ENCODE data around the gene DAAM1.
A peak's percentile ranks its signal among the peaks of the same experiment; 100 is the strongest.

The DAAM1 gene

DNA sequence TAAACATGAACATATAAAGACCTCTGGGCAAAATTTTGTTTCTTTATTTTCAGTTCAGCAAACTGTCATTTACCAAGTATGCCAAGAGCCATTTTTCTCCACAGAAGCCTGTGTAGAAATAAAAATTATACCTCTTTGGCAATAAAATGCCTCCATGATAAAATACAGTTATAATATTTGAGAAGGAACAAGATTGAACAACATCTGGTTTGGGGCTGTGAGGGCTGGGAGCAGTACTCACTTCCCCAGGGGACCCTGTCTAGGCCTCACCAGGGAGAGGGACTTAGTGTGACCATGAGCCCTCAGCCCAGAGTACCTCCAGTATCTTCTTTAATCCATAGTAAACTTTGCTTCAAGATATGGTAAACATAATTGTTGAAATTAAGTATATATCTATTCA lies 65.1 kb downstream of the DAAM1 start:
- Histone ChIP-seq H3K4me1 (ENCODE audit: control insufficient read depth, insufficient read depth, low read length) (peaks cover 32% of the 10 kb centered on the region), H3K4me3 (ENCODE audit: low read length) (no peak overlapping the region), H3K27ac (ENCODE audit: low read depth, low read length) (peak overlapping the region; percentile 82), H3K36me3 (ENCODE audit: control insufficient read depth, insufficient read depth, low read length) (no peaks in the 10 kb centered on the region), H3K9ac (ENCODE audit: low read length) (no peak overlapping the region), H3K27me3 (ENCODE audit: control insufficient read depth, insufficient read depth, low read length) (no peaks in the 10 kb centered on the region)

DNA sequence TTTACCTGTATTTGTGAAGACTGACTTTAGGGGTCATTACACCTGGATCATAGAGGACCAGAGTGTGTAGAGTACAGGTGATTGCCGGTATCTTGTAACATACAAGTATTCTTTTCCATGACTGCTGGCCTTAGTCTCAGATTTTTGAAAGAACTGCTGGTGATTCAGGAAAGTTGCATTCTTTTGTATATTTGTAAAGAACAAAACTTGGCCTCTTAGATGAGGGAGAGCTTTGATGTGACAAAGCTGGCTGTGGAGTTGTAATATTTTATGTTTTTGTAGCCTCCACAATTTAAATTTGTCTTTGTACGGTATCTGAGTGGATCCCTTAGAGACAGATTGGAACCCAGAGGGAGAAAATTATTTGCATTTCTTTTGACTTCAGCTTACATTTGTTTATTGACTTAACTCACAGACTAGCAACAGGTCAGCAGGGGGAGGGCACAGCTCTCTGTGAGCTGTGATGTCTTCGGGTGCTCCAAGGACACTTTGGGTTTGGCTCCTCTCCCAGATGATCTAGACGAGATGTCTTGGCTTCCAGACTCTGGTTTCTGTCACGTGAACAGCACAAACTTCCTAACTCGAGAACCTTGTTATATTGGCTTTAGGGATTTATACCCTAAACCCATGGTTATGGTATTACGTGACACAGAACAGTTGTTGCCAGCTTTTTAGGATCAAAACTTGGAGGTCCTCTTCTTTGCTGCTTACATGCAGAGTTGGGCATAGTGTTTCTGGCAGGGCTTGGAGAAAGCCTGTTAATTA lies 65.9 kb downstream of the DAAM1 start:
- H3K4me1 ChIP-seq (ENCODE audit: control insufficient read depth, insufficient read depth, low read length): peaks cover 32% of the 10 kb centered on the region
- peak overlapping the region; percentile 82 for H3K27ac ChIP-seq (ENCODE audit: low read depth, low read length)
- H3K9ac ChIP-seq (ENCODE audit: low read length): no peak overlapping the region
- H3K27me3 ChIP-seq (ENCODE audit: control insufficient read depth, insufficient read depth, low read length): no peaks in the 10 kb centered on the region
- H3K36me3 ChIP-seq (ENCODE audit: control insufficient read depth, insufficient read depth, low read length): no peaks in the 10 kb centered on the region
- peak overlapping the region; percentile 4 for H3K4me3 ChIP-seq (ENCODE audit: low read length)

DNA sequence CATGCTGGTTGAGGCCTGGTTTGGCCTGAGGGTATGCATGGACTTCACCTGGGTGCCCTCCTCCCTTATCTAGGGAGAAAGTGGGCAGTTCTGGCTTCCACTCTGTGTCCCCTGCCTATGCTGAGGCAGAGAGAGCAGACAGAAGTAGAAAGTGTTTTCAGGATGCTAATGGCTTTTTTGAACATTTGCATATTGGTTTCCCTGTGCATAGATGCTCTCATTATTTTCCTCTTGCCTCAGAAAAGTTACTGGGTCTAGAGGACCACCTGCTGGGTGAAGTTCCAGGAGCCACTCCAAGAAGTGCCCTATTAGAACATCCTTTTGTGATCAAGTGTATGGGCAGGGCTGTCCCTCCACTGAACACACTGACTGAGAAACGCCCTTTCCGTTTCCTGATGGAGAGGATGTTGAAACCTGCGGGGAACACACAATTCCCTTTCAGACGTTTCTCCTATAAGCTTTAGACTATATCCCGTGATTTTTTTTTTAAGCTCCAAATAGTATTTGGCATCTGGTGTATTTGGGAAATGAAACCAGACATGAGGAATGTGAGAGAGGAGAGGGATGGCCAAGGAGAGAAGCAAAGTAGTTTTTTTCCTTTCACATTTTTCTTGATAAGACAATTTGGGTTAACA lies 66.6 kb downstream of the DAAM1 start:
- H3K4me1 ChIP-seq (ENCODE audit: control insufficient read depth, insufficient read depth, low read length): peaks cover 32% of the 10 kb centered on the region
- H3K9ac ChIP-seq (ENCODE audit: low read length): no peak overlapping the region
- no peaks in the 10 kb centered on the region for H3K36me3 ChIP-seq (ENCODE audit: control insufficient read depth, insufficient read depth, low read length)
- H3K4me3 ChIP-seq (ENCODE audit: low read length): peak overlapping the region; percentile 4
- peak overlapping the region; percentile 82 for H3K27ac ChIP-seq (ENCODE audit: low read depth, low read length)
- H3K27me3 ChIP-seq (ENCODE audit: control insufficient read depth, insufficient read depth, low read length): no peaks in the 10 kb centered on the region

DNA sequence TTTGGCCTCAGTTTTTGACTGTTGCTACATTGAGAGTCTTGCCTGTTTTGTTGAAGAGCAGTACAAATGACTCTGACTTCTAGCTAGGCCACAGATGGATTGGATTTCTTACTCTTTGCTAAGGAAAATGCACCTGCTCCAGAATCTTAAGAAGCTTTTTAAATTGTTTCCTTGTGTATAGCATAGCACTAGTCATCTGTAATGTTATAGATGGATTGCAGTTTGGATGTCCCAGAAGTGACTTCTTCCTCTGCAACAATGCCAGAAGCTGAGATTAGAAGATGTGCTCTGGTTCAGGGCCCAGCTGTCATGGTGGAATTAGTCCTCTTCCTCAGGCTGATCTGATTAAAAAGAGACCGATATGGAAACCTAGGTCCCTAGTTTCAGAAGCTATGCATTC lies 67.9 kb downstream of the DAAM1 start:
- no peaks in the 10 kb centered on the region for H3K36me3 ChIP-seq (ENCODE audit: control insufficient read depth, insufficient read depth, low read length)
- H3K27ac ChIP-seq (ENCODE audit: low read depth, low read length): peak overlapping the region; percentile 9
- H3K4me1 ChIP-seq (ENCODE audit: control insufficient read depth, insufficient read depth, low read length): peaks cover 26% of the 10 kb centered on the region
- H3K9ac ChIP-seq (ENCODE audit: low read length): no peak overlapping the region
- H3K27me3 ChIP-seq (ENCODE audit: control insufficient read depth, insufficient read depth, low read length): no peaks in the 10 kb centered on the region
- H3K4me3 ChIP-seq (ENCODE audit: low read length): no peak overlapping the region

DNA sequence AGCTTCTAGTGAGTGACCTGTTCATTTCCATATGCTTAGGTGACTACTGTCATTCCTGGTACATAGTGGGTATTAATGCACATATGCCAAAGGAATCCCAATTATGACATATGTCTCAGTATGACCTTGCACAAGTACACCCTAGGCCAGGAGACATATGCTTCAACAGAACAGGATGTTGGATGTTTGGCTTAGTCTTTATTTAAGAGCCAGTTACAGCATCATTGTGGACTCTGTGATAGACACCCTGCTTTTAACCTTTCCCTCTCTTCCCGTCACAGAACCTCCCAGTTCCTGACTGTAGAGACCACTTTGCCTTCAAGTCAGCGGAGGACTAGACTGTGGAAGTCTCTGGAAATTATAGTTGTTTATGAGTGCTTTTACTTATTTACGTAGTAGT lies 72.9 kb downstream of the DAAM1 start:
- H3K4me1 ChIP-seq (ENCODE audit: control insufficient read depth, insufficient read depth, low read length): peaks cover 5% of the 10 kb centered on the region
- H3K9ac ChIP-seq (ENCODE audit: low read length): no peak overlapping the region
- H3K27me3 ChIP-seq (ENCODE audit: control insufficient read depth, insufficient read depth, low read length): no peaks in the 10 kb centered on the region
- H3K4me3 ChIP-seq (ENCODE audit: low read length): no peak overlapping the region
- H3K36me3 ChIP-seq (ENCODE audit: control insufficient read depth, insufficient read depth, low read length): no peaks in the 10 kb centered on the region
- H3K27ac ChIP-seq (ENCODE audit: low read depth, low read length): no peak overlapping the region

DNA sequence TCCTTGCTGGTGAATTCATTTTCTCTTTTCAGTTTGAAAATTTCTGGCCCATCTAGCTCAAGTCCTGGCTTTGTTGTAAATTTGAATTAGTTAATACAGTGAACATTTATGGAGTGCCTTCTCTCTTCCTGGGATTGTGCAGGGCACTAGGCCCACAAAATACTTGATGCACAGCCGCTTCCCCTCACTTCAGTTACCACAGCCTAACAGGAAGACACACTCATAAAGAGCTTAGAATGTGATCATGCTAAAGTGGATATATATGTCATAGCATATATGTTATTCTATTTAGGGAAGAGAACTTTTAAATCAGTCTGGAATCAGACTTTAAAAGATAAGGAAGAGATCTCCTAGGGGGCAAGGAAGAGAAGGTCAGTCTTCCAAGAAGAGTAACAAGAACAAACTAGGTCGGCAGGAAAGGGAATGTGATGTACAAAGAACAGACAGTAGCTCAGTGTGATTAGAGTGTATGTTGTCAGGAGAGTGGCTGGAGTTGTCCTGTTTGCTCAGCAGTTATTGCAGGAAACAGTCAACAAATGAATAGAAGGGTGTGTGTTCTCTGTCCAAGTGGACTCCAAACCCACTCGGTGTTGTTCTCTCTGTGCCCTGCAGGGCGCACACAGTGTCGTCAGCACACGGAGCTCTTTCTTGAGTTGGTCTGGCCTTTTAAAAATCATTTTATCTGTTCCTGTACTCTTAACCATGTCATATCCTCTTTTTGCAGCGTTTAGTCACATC lies 74.4 kb downstream of the DAAM1 start:
- no peaks in the 10 kb centered on the region for H3K36me3 ChIP-seq (ENCODE audit: control insufficient read depth, insufficient read depth, low read length)
- peak overlapping the region; percentile 4 for H3K4me3 ChIP-seq (ENCODE audit: low read length)
- H3K27ac ChIP-seq (ENCODE audit: low read depth, low read length): peak overlapping the region; percentile 10
- H3K27me3 ChIP-seq (ENCODE audit: control insufficient read depth, insufficient read depth, low read length): no peaks in the 10 kb centered on the region
- no peak overlapping the region for H3K9ac ChIP-seq (ENCODE audit: low read length)
- H3K4me1 ChIP-seq (ENCODE audit: control insufficient read depth, insufficient read depth, low read length): peaks cover 4% of the 10 kb centered on the region

DNA sequence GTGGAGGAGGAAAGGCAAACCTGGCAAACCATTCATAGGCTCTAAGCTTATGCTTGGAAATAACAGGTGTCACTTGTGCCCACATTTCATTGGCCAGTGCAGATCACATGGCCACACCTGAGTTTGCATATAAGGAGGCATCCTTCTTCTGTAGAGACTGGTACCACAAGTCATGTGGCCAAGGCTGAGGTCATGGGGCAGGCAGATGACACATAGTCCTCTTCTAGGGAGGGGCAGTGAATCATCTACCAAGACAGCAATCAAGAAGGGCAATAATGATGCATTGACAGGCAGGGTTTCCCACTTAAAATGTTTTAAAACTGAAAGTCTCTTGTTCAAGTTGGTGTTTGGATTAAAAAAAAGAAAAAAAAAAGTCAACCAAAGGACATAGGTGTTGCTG lies 77.3 kb downstream of the DAAM1 start:
- Histone ChIP-seq H3K36me3 (ENCODE audit: control insufficient read depth, insufficient read depth, low read length) (no peaks in the 10 kb centered on the region), H3K9ac (ENCODE audit: low read length) (no peak overlapping the region), H3K27me3 (ENCODE audit: control insufficient read depth, insufficient read depth, low read length) (no peaks in the 10 kb centered on the region), H3K27ac (ENCODE audit: low read depth, low read length) (no peak overlapping the region), H3K4me1 (ENCODE audit: control insufficient read depth, insufficient read depth, low read length) (peaks cover 4% of the 10 kb centered on the region), H3K4me3 (ENCODE audit: low read length) (no peak overlapping the region)

DNA sequence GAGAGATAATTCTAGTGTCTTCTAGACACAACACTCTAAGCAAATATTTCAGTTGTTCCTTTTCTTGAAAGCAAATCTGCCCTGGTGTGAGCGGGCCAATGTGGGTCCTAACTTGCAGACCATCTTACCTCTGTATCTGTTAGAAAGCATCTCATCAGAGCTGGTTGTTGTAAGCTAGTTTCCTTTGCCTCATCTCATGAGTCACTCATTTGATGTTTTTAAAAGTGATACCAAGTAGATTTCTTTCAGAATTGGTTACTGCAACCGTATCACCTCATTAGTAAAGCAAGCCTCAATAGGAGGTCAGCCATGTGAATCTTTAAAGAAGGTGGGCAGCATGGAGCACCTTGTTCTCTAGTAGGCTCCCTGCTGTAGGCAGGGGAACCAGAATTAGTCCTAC lies 78.6 kb downstream of the DAAM1 start:
- Histone ChIP-seq H3K9ac (ENCODE audit: low read length) (no peak overlapping the region), H3K36me3 (ENCODE audit: control insufficient read depth, insufficient read depth, low read length) (no peaks in the 10 kb centered on the region), H3K4me3 (ENCODE audit: low read length) (no peak overlapping the region), H3K4me1 (ENCODE audit: control insufficient read depth, insufficient read depth, low read length) (peaks cover 4% of the 10 kb centered on the region), H3K27ac (ENCODE audit: low read depth, low read length) (no peak overlapping the region), H3K27me3 (ENCODE audit: control insufficient read depth, insufficient read depth, low read length) (no peaks in the 10 kb centered on the region)

DNA sequence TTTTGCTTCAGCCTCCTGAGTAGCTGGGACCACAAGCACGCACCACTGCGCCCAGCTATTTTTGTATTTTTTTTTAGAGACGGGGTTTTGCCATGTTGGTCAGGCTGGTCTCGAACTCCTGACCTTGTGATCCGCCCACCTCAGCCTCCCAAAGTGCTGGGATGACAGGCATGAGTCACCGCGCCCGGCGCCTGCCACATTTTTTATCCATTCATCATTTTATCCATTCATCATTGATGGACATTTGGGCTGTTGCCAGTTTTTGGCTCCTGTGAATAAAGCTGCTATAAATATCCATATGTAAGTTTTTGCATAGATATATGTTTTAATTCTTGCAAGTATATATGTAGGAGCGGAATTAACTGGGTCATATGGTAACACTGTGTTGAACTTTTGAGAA lies 79.5 kb downstream of the DAAM1 start:
- Histone ChIP-seq H3K4me1 (ENCODE audit: control insufficient read depth, insufficient read depth, low read length) (peaks cover 4% of the 10 kb centered on the region), H3K36me3 (ENCODE audit: control insufficient read depth, insufficient read depth, low read length) (no peaks in the 10 kb centered on the region), H3K4me3 (ENCODE audit: low read length) (no peak overlapping the region), H3K27me3 (ENCODE audit: control insufficient read depth, insufficient read depth, low read length) (no peaks in the 10 kb centered on the region), H3K27ac (ENCODE audit: low read depth, low read length) (no peak overlapping the region), H3K9ac (ENCODE audit: low read length) (no peak overlapping the region)

DNA sequence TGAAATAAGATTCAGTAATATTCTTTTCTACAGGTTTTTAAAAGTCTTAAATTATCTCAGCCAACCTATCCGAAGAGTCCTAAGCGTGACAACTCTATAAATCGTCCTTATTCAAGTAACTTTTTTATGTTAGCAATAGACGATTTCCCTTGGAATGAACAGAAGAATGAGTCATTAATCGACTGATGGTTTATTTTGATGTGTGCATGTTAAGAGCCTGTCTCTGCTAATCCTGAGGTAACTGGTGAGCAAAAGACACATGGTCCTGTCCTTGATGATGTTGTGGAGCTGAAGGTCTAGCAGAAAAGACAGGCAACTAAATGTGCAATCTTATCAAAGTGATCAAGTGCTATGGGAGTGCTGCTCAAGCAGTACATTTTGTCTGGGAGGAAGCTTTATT lies 80.4 kb downstream of the DAAM1 start:
- Histone ChIP-seq H3K4me1 (ENCODE audit: control insufficient read depth, insufficient read depth, low read length) (peaks cover 4% of the 10 kb centered on the region), H3K9ac (ENCODE audit: low read length) (no peak overlapping the region), H3K27me3 (ENCODE audit: control insufficient read depth, insufficient read depth, low read length) (no peaks in the 10 kb centered on the region), H3K36me3 (ENCODE audit: control insufficient read depth, insufficient read depth, low read length) (no peaks in the 10 kb centered on the region), H3K27ac (ENCODE audit: low read depth, low read length) (no peak overlapping the region), H3K4me3 (ENCODE audit: low read length) (no peak overlapping the region)

DNA sequence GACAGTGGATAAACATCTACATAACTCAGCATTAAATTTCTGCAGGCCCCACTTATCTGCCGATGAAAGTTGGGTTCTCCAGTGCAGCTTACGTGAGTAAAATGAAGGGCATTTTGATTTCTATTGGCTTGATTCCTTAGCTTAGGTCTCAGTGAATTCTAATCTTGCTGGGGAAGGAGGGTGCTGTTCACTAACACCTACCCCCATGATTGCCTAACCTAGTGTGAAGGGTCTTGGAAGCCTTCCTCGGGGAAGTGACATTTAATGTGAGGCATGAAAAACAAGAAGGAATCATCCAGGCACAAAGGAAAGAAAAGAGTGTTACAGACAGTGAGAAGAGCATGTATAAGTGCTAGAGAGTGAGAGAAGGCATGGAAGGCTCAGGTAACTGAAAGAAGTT lies 81.0 kb downstream of the DAAM1 start:
- H3K4me3 ChIP-seq (ENCODE audit: low read length): no peak overlapping the region
- no peaks in the 10 kb centered on the region for H3K27me3 ChIP-seq (ENCODE audit: control insufficient read depth, insufficient read depth, low read length)
- H3K9ac ChIP-seq (ENCODE audit: low read length): no peak overlapping the region
- H3K36me3 ChIP-seq (ENCODE audit: control insufficient read depth, insufficient read depth, low read length): no peaks in the 10 kb centered on the region
- peaks cover 8% of the 10 kb centered on the region for H3K4me1 ChIP-seq (ENCODE audit: control insufficient read depth, insufficient read depth, low read length)
- no peak overlapping the region for H3K27ac ChIP-seq (ENCODE audit: low read depth, low read length)

DNA sequence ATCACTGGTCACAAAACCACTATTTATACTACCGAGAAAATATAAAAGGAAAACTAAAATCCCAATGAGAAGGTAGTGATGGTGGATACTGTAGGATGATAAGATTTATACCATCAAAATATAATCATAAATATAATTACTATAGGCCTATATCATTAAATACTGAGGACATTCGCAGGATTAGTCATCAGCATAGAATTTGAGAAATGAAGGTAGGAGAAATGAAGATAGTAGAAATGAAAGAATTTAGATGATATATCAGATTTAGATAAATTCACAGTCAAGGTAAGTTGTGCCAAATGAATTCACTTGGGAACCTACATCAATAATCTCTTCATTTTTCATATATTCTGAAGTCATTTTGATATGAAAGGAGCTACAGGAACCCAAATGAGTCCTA lies 82.8 kb downstream of the DAAM1 start:
- Histone ChIP-seq H3K4me1 (ENCODE audit: control insufficient read depth, insufficient read depth, low read length) (peaks cover 21% of the 10 kb centered on the region), H3K36me3 (ENCODE audit: control insufficient read depth, insufficient read depth, low read length) (no peaks in the 10 kb centered on the region), H3K4me3 (ENCODE audit: low read length) (no peak overlapping the region), H3K27me3 (ENCODE audit: control insufficient read depth, insufficient read depth, low read length) (no peaks in the 10 kb centered on the region), H3K9ac (ENCODE audit: low read length) (no peak overlapping the region), H3K27ac (ENCODE audit: low read depth, low read length) (no peak overlapping the region)
